Colonic mucosa (tissue), 4 donors: ENCODE data around the gene GPR146. TPM values are rescaled to one million over a fixed set of nuclear protein-coding genes. Genes with fewer than 3 reads are reported as not detected.

Source experiments
- DNase-seq: peaks from one replicate; pipeline ENCODE4 v3.0.0-alpha.2; 2020
- H3K27ac ChIP-seq: fragments of 200-600 bp; one replicate; pipeline ENCODE4 v1.8.0; 2021
- H3K27me3 ChIP-seq: fragments of 200-600 bp; one replicate; pipeline ENCODE4 v1.8.0; 2021
- H3K36me3 ChIP-seq: fragments of 200-600 bp; one replicate; pipeline ENCODE4 v1.8.0; 2021
- H3K4me1 ChIP-seq: fragments of 200-600 bp; one replicate; pipeline ENCODE4 v1.8.0; 2021; ENCODE audit warnings: mild to moderate bottlenecking
- H3K4me3 ChIP-seq: fragments of 200-600 bp; one replicate; pipeline ENCODE4 v1.8.0; 2021
- H3K9ac ChIP-seq, 2 donors: one replicate each; pipeline ENCODE4 v1.7.0; 2013; ENCODE audit warnings: control low read depth in 2 of 2, low read depth in 2 of 2, low read length in 2 of 2
- H3K9me3 ChIP-seq: fragments of 200-600 bp; one replicate; pipeline ENCODE4 v1.8.0; 2021
- CTCF ChIP-seq: fragments of 200-600 bp; IDR thresholded peaks from one replicate; pipeline ENCODE4 v1.8.0; 2022; ENCODE audit warnings: antibody characterized with exemption, mild to moderate bottlenecking
- intact Hi-C: fragments of 100-400 bp; cut with DNase I; formaldehyde crosslinking; loops from one replicate; pipeline ENCODE4 v1.14.1; 2022
- total RNA-seq, 2 donors: library from RNA; stranded (reverse); fragmentation: NEBNext Ultra II Directional in 1 of 2; extraction: Animal tissue kit (Norgen Biotek cat#: 25700) in 1 of 2; gene quantifications; one replicate each; pipeline ENCODE4 v1.2.1, GENCODE V29; 2021
- donor health status: healthy.
- donor health status: DM: no; HTN: no; CAD: no.
- donor health status: DM: no; HTN: no; CAD: no.

The GPR146 gene
- total RNA-seq, 2 donors from 2014 or later: 2.9 to 9.0 TPM

DNA sequence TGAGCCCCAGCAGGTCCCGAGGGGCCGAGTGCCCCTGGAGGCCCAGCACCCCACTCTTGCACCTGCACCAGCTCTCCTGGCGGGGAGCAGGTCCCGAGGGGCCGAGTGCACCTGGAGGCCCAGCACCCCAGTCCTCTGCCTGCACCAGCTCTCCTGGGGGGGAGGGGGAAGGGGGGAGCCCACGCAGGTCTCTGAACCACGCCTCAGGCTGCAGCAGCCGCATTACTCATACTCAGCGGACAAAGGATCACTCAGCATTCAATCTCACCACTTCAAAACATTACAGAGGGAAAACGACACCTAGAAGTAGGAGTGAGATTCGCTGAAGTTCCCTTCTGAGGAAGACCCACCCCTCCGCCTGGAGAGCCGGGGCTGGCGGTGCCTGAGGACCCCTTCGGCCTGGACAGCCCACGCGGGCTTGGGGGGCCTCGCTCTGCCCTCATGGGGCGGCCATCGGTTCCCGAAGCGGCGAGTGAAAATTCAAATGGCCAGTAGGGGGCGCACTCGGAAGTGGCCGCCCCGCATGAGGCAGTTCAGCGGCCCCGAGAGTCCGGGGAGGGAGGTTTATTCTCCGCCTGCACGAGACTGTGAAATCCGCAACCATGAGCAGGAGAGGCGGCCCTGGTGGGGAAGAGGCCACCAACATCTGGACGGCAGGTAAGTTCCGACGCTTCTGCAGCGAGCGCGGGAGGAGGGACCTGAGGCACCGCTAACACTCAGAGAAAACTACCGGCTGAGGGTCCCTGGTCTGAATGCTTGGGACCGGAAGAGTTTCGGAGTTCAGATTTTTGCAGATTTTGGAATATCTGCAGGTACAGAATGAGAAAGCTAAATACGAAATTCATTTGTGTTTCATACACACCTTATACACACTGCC is 42.5 kb downstream of the GPR146 start:
- TF ChIP-seq CTCF: peak; percentile 82
- no peak overlapping the region for H3K27ac ChIP-seq
- H3K27me3 ChIP-seq: no peaks in the 10 kb centered on the region
- peak overlapping the region; percentile 58 to 71 for H3K9ac ChIP-seq
- no peaks in the 10 kb centered on the region for H3K36me3 ChIP-seq
- H3K4me3 ChIP-seq: peak overlapping the region; percentile 30
- no peaks in the 10 kb centered on the region for H3K4me1 ChIP-seq
- peak; percentile 85 for DNase-seq
- intact Hi-C loops: loop anchor here (5.0 kb wide), 2 partner anchors 75 to 90 kb away; partner anchors contain the start of gene ZFAND2A
- H3K9me3 ChIP-seq: no peaks in the 10 kb centered on the region

- DNase-seq: no peak
- Histone ChIP-seq H3K36me3 (no peaks in the 10 kb centered on the region), H3K27ac (no peak overlapping the region), H3K4me3 (peak overlapping the region; percentile 30), H3K4me1 (no peaks in the 10 kb centered on the region), H3K27me3 (no peaks in the 10 kb centered on the region), H3K9me3 (no peaks in the 10 kb centered on the region), H3K9ac (peak overlapping the region in 1 of 2 donors; percentile 71)
- TF ChIP-seq CTCF: no peak
- intact Hi-C loops: loop anchor here (5.0 kb wide), 2 partner anchors 75 to 90 kb away; partner anchors contain the start of gene ZFAND2A
Measured at GRCh38 chr7:1087465-1087814, 43.1 kb downstream of the GPR146 start.

- H3K4me3 ChIP-seq: peak within 1 kb of the TSS; percentile 30
- intact Hi-C loops: loop anchor here (5.0 kb wide), 2 partner anchors 74 to 89 kb away; partner anchors contain the start of gene ZFAND2A
- no peaks in the 10 kb centered on the region for H3K27me3 ChIP-seq
- H3K9me3 ChIP-seq: no peaks in the 10 kb centered on the region
- H3K4me1 ChIP-seq: no peaks in the 10 kb centered on the region
- no peak within 1 kb of the TSS for H3K27ac ChIP-seq
- H3K36me3 ChIP-seq: no peaks in the 10 kb centered on the region
- peak within 1 kb of the TSS; percentile 58 to 71 for H3K9ac ChIP-seq
- TF ChIP-seq CTCF: no peak
- peak; percentile 87 for DNase-seq
Measured at GRCh38 chr7:1087952-1088920, 43.9 kb downstream of the GPR146 start, which contains the start of gene GPER1. GPER1 (plus strand) TSS chr7:1088113; CDS start chr7:1091729, 3,616 bp downstream.

GRCh38 chr7:1090236-1090635 is 45.9 kb downstream of the GPR146 start:
- Histone ChIP-seq H3K27me3 (no peaks in the 10 kb centered on the region), H3K36me3 (no peaks in the 10 kb centered on the region), H3K9ac (no peak overlapping the region), H3K27ac (no peak overlapping the region), H3K9me3 (no peaks in the 10 kb centered on the region), H3K4me1 (no peaks in the 10 kb centered on the region), H3K4me3 (no peak overlapping the region)
- no peak for DNase-seq
- no peak for TF ChIP-seq CTCF
- intact Hi-C loops: no loop called here
